ENCODE measurements around the gene TMEM163. TPM values are rescaled to one million over a fixed set of nuclear protein-coding genes. Genes with fewer than 3 reads are reported as not detected.

The TMEM163 gene
- total and polyA plus RNA-seq, 3 donors from 2014 or later, result 24.0 to 44.3 (median 37.3) TPM

- TF ChIP-seq CTCF (IDR thresholded peaks at IDR 0.05), result no peak
- TF ChIP-seq POLR2A (IDR thresholded peaks at IDR 0.05), result no peak
Observed at GRCh38 chr2:134610871-134611270, 107.9 kb downstream of the TMEM163 start.

GRCh38 chr2:134609924-134610513, 108.8 kb downstream of the TMEM163 start:
- intact Hi-C loops (cut with DNase I; ENCODE audit: low total_unique reads), result no loop called here
- 56 to 72% methylated on average over 5 to 8 of the region's 8 CpGs for WGBS, 2 donors
- Histone ChIP-seq H3K9me3 (no peaks in the 10 kb centered on the region), H3K4me3 (no peak overlapping the region), H3K27me3 (no peaks in the 10 kb centered on the region), H3K4me1 (no peaks in the 10 kb centered on the region), H3K27ac (no peak overlapping the region), H3K36me3 (ENCODE audit: low read depth, missing control alignments) (no peaks in the 10 kb centered on the region)
- DNase-seq, result no peak
- TF ChIP-seq POLR2A (IDR thresholded peaks at IDR 0.05) (no peak), CTCF (IDR thresholded peaks at IDR 0.05) (no peak)

More at GRCh38 chr2:134610871-134611270, 107.9 kb downstream of the TMEM163 start:
- no peak overlapping the region for H3K4me3 ChIP-seq
- DNase-seq, result no peak
- H3K36me3 ChIP-seq (ENCODE audit: low read depth, missing control alignments), result no peaks in the 10 kb centered on the region
- 72 to 82% methylated on average over 2 of the region's 2 CpGs for WGBS, 2 donors
- no peaks in the 10 kb centered on the region for H3K4me1 ChIP-seq
- H3K27me3 ChIP-seq, result no peaks in the 10 kb centered on the region
- H3K27ac ChIP-seq, result no peak overlapping the region
- H3K9me3 ChIP-seq, result no peaks in the 10 kb centered on the region
- intact Hi-C loops (cut with DNase I; ENCODE audit: low total_unique reads), result no loop called here

- 36 to 55% methylated on average over 5 of the region's 5 CpGs for WGBS, 2 donors
Observed at GRCh38 chr2:134603966-134604365, 114.8 kb downstream of the TMEM163 start.

GRCh38 chr2:134602666-134603065, 116.1 kb downstream of the TMEM163 start:
- TF ChIP-seq POLR2A (IDR thresholded peaks at IDR 0.05) (no peak), CTCF (IDR thresholded peaks at IDR 0.05) (no peak)
- intact Hi-C loops (cut with DNase I; ENCODE audit: low total_unique reads), result no loop called here
- no peaks in the 10 kb centered on the region for H3K27me3 ChIP-seq
- no peak overlapping the region for H3K27ac ChIP-seq
- DNase-seq, result no peak
- WGBS, 2 donors, result 88% methylated on average over 4 of the region's 4 CpGs
- no peaks in the 10 kb centered on the region for H3K36me3 ChIP-seq (ENCODE audit: low read depth, missing control alignments)
- H3K9me3 ChIP-seq, result no peaks in the 10 kb centered on the region
- no peaks in the 10 kb centered on the region for H3K4me1 ChIP-seq
- no peak overlapping the region for H3K4me3 ChIP-seq

More at GRCh38 chr2:134603966-134604365, 114.8 kb downstream of the TMEM163 start:
- intact Hi-C loops (cut with DNase I; ENCODE audit: low total_unique reads), result no loop called here
- Histone ChIP-seq H3K4me1 (no peaks in the 10 kb centered on the region), H3K9me3 (no peaks in the 10 kb centered on the region), H3K4me3 (no peak overlapping the region), H3K27me3 (no peaks in the 10 kb centered on the region), H3K36me3 (ENCODE audit: low read depth, missing control alignments) (no peaks in the 10 kb centered on the region), H3K27ac (no peak overlapping the region)
- DNase-seq, result no peak
- TF ChIP-seq POLR2A (IDR thresholded peaks at IDR 0.05) (no peak), CTCF (IDR thresholded peaks at IDR 0.05) (no peak)

GRCh38 chr2:134601264-134601663, 117.5 kb downstream of the TMEM163 start:
- DNase-seq, result no peak
- H3K4me3 ChIP-seq, result no peak overlapping the region
- intact Hi-C loops (cut with DNase I; ENCODE audit: low total_unique reads), result no loop called here
- TF ChIP-seq POLR2A (IDR thresholded peaks at IDR 0.05) (no peak), CTCF (IDR thresholded peaks at IDR 0.05) (no peak)
- WGBS, 2 donors, result 95% methylated on average over 11 of the region's 11 CpGs
- H3K27me3 ChIP-seq, result no peaks in the 10 kb centered on the region
- no peaks in the 10 kb centered on the region for H3K36me3 ChIP-seq (ENCODE audit: low read depth, missing control alignments)
- no peaks in the 10 kb centered on the region for H3K9me3 ChIP-seq
- H3K27ac ChIP-seq, result no peak overlapping the region
- H3K4me1 ChIP-seq, result no peaks in the 10 kb centered on the region
